Stimulated activated CD4-positive, alpha-beta T cell treated with anti-CD3 and anti-CD28 coated beads, Interleukin-1b, Interleukin-23, amount 100 ng/mL, for 4 hours (primary cell): ENCODE data around the gene CENPP.
A peak's percentile ranks its signal among the peaks of the same experiment; 100 is the strongest.

Experiments used
- DNase-seq, 2 donors: peaks; one replicate each; pipeline ENCODE4 v3.0.0-alpha.2; 2020; ENCODE audit warnings: low read depth in 2 of 2

Gene CENPP

DNA sequence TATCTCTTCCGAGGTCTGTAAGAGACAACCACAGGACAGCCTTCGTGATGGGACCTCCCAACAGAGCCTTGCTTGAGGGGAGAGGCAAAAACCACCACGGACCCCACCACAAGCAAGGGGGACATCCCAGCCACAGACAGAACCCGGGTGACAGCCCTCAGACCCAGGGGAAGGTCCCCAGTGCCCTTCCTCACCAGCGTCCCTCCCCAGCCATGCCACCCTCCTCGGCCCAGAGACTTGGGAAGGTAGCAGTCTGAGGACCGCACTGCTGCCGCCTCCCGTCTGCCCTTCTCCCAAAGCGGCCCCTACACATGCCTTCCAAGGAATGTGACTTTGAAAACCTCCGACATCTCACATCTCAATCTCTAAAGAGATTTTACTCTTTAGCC lies 330.8 kb downstream of the CENPP start:
- DNase-seq: no peak

DNA sequence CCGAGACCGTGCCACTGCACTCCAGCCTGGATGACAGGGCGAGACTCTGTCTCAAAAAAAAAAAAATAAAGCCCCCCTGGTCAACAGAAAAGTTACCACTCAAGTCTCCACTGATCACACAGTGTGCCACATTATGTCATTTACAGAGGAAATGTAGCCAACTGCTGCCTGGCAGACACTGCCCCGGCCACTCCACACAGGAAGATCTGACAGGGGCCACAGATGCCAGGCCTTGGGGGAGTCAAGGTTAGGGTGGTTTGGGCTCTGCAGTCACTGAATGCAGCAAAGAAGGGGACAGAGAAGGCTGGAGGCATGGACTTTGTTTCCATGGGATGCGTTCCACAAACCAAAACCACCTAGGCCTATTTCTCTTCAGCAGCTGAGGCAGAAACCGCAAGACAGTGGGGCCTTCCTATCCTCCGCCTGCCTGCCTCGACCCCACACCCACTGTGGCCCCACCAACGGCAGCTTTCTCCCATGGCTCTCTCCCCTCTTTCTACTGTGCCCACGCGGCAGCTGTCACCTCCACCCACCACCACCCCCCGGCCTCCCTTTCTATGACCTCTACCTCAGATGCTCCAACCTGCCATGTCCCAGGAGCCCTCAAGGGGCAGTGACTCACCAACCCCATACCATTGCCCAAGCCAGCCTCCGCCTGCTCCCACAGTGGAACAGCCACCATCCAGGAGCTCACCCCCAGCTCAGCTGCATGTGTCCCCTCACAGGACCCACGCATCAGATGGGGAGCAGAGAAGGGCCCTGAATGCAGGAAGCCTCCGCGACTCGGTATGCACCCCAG lies 331.7 kb downstream of the CENPP start:
- no peak for DNase-seq

DNA sequence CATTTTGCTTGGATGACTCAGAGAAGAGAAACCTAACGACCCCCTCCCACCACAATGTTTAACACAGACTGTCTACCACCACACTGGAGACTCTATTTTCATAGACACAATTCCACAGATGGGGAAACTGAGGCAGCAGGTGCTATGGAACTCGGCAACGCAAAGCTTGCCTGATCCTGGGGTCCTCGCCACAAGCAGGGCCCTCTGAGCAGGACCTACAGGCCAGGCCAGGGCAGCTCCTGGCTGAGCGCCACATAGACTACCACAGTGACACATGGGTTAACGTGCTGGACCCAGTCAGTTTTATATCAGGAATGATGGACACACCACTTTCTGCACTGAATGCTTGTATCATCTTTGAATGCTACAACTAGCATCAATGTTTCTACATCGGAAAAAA lies 332.4 kb downstream of the CENPP start:
- DNase-seq: no peak

DNA sequence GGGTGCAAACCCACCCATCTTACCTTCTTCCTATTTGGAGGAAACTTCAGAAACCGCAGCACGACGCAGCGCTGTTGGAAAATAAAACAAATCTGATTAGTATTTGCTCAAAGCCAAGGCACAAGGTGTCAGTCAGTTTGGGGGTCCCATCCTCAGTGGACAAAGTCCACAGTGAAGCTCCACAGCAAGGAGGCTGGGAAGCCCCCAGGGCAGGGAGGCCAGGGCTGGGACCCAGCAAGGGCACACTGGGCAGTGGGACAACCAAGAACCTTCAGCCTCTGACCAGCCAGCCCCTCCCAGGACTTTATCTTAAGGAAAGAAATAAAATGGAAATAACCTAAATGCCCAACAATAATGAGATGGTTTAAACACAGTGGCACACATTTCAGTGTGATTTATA lies 332.9 kb downstream of the CENPP start:
- DNase-seq: no peak

DNA sequence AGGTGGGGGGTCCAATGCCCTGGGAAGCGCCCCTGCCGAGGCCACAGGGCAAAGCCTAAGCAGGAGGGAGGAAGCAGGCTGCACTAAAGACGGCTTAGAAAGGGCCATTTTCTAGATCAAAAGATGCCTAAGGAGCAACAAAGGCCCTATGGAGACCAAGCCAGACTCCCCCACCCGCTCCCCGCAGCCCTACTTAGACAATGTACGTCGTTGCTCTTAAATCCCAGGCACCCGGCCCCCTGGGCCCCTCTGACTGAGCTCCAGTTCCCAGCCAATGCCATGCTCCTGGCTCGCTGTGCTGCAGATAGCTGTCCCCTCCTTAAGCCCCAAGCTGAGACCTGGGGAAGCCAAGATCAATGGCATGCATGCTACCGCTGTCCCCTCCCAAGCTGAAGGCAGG lies 333.8 kb downstream of the CENPP start:
- DNase-seq: no peak

DNA sequence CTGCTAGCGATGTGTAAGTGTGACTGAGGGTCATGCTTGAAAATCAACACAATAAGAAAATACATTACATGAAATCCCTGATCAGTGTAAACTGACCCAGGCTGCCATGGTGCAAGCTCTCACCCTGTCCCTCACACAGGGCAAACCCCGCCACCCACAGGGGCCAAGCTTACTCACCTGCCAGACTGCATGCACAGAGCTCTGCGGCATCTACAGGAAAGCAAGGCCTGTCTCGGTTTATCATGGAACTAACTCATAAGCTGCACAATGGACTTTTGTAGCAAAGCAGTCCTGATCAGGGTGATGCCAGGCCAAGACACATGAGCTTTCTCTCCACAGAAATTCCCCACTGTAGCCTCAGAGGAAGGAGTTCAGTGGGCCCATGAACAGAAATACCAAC lies 334.5 kb downstream of the CENPP start:
- DNase-seq: no peak

DNA sequence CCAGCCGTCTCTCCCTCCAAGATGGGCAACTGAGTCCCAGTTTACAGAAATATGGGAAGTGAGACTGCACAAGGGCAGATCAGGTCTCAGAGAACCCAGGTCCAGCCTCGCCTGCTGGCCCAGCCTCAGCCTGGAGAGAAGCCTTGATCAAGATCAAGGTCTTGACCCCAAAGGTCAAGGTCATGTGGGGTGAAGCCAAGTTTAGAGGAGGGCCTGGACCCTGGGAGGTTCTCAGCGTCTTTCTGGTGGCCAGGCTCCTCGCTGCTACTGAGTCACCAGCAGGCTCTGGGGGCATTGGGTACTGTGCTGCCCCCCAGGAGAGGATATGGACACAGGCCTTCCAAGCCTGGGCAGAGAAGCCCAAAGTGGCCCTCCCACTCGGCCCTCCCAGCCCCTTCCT lies 335.4 kb downstream of the CENPP start:
- no peak for DNase-seq

DNA sequence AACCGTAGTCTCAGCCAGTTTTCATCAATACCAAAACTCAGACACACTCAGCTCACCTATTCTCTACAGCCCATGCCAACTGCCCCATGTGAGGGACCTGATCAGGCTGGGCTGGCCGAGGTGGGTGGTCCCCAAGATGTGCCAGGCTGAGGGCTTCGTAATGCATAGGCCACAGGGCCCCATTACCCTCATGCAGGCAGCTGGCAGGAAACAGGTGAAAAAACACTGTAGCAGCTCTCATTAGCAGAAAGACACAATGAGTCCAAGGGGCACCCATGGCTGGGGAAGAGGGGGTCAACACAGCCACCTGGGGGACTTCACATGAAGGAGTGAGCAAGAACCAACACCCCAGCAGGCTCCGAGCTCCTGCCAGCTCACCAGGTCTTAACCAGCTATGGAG lies 336.0 kb downstream of the CENPP start:
- no peak for DNase-seq

DNA sequence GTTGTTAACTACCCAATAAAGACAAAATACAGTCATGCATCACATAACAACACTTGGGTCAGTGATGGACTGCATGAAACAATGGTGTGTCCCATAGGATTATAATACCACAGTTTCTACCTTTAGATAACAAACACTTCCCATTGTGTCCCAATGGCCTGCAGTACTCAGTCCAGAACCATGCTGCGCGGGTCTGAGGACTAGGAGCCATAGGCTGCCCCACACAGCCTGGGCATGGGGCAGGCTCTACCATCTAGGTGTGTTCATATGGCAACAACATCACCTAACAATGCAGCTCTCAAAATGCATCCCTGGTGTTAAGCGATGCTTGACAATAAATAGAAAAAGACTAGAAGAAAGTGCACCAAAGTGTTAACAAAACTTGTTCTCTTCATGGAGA lies 337.4 kb downstream of the CENPP start:
- no peak for DNase-seq

DNA sequence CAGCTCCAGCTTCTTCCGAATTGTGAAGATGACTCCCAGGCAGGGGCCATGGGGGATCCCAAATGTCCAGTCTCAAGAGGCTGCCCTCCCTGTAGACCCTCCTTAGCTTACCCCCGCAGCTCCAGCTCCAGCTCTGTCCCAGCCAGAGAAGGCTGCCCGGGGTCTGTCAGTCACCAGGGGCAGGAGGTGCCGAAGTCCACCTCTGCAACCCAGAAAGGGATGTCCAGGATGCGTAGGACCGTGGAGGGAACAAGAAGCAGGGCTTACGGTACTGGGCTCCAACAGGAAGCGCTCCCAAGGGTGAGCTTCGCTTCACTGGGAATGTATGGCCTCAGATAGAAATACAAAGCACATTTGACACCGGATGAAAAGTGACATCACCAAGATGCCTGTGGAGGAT lies 338.2 kb downstream of the CENPP start:
- DNase-seq: no peak

DNA sequence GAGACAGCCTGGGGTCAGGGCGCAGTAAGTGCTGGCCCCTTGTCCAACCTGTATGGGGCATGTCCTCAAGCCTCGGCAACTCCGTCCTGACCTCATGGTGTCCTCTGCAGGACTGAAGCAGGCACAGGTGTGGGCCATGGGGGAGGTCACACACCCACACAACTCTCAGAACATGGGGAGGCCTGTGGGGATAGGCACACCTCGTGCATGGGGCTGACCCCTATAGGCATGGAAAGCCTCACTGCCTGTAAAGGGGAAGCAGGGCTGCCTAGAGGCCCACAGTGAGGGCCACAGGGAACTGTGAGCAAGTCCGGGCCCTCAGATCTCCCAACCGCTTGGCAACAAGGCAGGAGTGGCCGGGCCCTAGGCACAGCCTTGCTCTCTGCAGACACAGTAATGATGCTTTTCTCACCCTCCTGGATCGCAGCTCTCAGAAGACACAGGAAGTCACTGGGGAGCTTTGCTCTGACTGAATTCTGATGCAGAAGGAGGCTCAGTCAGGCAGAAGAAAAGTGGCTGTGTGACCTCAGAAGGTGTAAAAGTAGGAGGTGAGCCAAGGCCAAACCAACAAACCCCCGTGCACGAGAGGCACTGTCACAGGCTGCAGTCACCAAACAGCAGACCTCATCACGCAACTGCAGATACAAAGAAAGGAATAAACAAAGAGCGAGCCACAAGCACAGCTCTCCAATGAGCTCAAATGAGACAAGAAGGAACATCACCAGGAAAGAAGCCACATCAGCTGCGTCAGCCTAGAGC lies 338.8 kb downstream of the CENPP start:
- DNase-seq: no peak

DNA sequence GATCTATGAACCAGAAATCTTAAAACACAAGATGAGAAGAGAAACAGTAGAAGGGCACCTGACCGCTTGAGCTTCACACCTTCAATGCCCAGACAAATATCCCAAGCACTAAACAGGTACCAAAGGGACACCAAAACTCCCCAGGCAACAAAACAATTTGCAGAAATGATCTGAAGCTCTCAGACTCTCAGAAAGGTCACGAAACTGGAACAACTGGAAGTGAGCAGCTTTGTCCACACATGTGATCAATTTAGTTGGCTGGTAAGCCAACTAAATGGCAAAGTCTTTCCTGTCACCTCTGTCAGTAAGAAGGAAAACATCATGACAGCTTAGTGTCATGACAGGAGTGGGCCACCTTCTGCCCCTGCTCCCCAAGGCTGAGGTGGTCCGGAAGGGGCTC lies 340.1 kb downstream of the CENPP start:
- DNase-seq: no peak

DNA sequence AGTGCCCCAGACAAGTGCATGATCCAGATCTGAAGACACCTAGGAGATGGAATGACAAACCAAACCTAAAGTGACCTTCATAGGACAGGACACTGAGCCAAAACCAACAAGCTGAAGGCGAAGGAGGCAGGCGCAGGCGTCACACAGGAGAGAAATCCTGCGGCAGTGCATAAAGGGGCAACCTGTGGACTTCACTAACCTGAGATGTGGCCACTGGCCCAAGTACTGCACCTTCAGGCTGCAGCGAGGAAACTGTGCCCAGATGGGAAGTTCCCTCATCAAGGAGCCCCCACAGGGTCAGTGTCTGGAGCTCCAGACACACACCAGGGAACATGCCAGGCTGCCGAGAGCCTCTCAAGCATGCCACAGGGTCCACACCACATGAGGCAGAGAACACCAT lies 340.5 kb downstream of the CENPP start:
- DNase-seq: no peak

DNA sequence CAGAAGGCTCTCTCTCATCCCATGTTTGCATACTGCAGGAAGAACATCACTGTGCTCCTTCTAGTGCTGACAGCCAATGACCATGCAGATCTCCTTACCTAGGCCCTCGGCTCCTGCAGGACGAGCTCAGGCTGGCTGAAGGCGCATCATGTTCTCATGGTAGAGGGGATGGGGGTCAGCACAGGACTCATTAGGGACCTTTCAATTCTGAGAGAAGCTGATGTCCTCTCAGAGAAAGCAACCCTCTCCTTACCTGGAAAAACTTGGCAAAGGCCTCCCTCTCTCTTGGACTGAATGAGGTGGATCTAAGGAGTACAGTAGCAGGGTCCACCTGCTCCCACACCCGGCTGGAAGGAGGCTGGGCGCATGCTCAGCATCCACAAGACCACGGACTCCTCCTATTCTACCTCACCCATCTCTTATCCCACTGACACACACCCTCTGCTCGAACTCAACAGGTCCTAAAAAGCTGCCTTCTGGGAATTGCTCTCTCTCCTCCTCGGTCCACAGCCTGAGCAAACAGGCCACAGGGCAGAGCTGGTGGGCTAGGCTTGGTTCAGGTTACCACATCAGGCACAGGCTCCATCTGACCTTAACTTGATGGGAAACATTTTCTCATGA lies 341.3 kb downstream of the CENPP start:
- no peak for DNase-seq

DNA sequence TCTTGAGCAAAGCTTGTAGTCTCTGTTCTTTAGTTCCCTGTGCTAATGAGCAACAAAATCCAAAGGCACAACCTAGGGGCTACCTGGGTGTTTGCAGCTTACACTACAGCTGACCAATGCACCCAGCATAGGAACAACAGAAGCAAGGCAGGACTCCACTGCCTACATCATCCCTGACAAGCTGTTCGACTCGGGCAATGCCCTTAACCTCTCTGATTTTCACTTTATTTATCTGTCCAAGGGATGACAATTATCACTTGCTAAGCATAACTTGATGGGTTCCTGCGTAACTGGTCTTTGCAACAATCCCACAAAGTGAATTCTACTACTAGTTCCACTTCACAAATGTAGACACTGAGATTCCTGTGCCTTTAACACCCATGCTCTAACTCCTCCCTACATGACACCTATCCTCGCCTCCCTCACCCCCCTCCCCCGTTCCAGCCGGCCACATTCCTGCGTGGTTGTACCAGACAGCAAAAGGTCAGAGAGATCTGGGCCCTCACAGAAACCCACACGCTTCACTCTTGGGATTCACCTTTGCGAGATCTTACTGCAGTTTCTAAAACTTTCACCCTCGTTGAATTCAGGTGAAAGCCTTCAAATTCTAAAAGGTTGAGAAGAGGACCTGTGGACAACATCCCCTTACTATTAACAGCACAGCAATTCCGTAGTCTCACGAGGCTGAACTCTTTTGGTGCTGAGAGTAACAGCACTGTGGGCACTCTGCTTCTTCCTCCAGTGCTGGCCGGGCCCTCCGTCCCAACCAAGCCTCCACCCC lies 343.2 kb downstream of the CENPP start:
- peak; percentile 17 to 36 for DNase-seq

DNA sequence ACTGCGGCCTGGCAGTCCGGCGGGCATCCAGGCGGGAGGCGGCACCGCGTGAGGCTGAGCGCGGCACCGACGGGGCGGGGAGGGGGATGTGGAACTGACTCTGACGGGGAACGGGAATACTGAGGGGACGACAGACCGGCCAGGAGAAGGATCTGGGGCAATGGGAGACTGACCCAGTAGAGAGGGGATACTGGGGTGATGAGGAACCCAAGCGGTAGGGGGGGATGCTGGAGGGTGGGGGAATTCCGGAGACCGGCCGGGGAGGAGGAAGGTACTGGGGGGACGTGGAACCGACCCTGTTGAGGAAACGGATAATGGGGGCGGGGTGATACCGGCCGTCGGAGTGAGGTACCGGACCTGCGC lies 343.8 kb downstream of the CENPP start:
- DNase-seq: peak in 1 of 2 donors; percentile 23
